ENCODE results near the gene EGFLAM.
A peak's percentile ranks its signal among the peaks of the same experiment; 100 is the strongest.

EGFLAM gene

DNA sequence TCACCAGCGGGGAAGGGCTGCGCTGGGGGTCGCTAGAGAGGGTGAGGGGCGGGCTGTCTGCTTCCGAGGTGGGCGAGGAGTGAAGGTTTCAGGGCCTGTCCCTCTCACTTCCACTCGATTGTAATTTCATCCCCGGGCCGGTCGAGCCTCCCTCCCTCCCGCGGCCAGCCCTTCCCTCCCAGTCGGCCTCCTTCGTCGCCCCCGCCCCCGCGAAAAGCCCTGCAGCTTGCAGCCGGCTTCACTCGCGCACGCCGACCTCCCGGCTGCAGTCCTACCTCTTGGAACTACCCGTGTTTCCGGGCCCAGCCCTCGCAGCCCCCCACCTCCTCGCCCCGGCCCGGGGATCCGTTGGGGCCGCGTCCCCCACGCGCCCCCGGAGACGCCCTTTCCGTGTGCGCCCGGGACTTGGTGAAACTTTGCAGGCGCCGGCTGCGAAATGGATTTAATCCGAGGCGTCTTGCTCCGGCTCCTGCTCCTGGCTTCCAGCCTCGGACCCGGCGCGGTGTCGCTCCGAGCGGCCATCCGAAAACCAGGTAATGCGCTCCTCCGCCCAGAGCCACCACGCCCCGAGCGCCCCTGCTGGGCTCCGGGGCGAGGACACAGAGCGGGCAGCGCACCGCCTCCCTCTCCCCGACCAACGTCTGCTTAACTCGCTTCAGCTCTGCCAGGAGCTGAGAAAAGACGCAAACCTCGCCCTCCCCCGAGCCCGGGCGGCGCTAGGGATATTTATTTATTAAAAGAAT lies at the start of gene EGFLAM:
TSS of gene EGFLAM (plus strand) at position 241 of the 743 bp plus-strand sequence. CDS start at position 437, 196 bp downstream.
- Histone ChIP-seq H3K27me3 (ENCODE audit: low read depth, low read length) (peaks cover 19% of the 10 kb centered on the region), H3K36me3 (ENCODE audit: control insufficient read depth in 1 of 2, insufficient read depth in 2 of 2, low read length in 2 of 2) (no peaks in the 10 kb centered on the region), H3K4me3 (ENCODE audit: low read depth in 1 of 2, low read length in 2 of 2) (peak within 1 kb of the TSS; percentile 26 to 89), H3K4me1 (ENCODE audit: control insufficient read depth in 1 of 2, insufficient read depth in 2 of 2, low read length in 2 of 2) (peaks cover 0 to 14% of the 10 kb centered on the region in 2 donors), H3K27ac (ENCODE audit: low read length) (no peak within 1 kb of the TSS), H3K9me3 (ENCODE audit: control insufficient read depth in 1 of 2, low read length in 2 of 2) (peaks cover 0 to 2% of the 10 kb centered on the region in 2 donors)

DNA sequence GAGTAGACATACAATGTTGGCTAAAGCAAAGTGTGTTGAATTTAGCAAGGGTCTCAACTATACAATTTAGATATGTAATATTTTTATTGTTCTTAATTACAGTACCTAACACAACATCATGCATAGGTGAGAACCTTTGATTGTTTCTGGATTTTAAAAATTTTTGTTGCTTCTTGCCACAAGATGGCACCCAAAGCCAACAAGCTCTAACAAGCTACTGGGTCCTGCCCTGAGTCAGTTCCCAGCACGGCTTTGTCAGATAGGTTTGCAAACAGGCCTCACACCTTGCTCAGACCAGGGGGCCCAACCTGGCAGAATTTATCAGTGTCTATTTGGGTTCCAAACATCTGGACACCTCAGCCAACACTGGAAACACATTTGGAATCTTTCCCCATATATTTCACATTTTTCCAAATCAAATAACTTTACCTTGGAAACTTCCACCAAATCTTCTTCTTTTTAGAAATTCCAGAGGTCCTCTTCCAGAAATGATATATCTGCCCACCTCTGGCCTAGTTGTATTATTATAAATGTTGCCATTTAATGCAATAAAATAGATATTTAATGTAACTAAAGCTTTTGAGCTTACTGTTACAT lies 49.5 kb upstream of the EGFLAM start:
- Histone ChIP-seq H3K27me3 (ENCODE audit: low read depth, low read length) (no peaks in the 10 kb centered on the region), H3K4me1 (ENCODE audit: control insufficient read depth in 1 of 2, insufficient read depth in 2 of 2, low read length in 2 of 2) (no peaks in the 10 kb centered on the region), H3K27ac (ENCODE audit: low read length) (no peak overlapping the region), H3K4me3 (ENCODE audit: low read depth in 1 of 2, low read length in 2 of 2) (no peak overlapping the region), H3K36me3 (ENCODE audit: control insufficient read depth in 1 of 2, insufficient read depth in 2 of 2, low read length in 2 of 2) (no peaks in the 10 kb centered on the region), H3K9me3 (ENCODE audit: control insufficient read depth in 1 of 2, low read length in 2 of 2) (no peaks in the 10 kb centered on the region)

DNA sequence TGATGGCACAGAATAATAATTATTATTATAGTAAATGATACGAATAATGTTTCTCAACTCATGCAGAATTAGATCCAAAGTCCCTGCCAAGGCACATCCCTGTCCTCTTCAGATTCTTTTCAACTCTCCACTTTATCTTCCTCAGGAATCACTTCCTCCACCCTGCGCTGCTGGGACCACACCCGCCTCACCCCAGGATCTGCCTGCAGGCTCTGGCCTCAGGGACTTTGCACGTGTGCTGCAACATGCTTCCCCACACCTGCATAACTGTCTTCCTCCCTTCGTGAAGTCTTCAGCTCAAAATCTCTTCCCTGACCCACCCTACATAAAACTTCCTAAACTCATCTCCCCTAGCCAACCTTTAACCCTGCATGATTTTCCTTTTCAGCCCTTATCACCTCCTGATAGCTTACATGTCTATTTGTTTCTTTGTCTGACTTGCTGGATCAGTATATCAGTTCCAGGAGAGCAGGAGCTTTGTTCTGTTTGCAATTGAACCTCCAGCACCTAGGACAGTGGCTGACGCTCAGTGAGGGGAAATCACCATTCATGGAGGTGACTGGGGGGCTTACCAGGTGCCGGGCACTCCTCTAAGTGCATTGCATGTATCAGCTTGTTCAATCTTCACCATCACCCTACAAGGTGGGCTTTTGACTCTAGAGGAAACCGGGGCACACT lies 47.5 kb upstream of the EGFLAM start:
- H3K36me3 ChIP-seq (ENCODE audit: control insufficient read depth in 1 of 2, insufficient read depth in 2 of 2, low read length in 2 of 2), result no peaks in the 10 kb centered on the region
- H3K27ac ChIP-seq (ENCODE audit: low read length), result no peak overlapping the region
- H3K9me3 ChIP-seq (ENCODE audit: control insufficient read depth in 1 of 2, low read length in 2 of 2), result no peaks in the 10 kb centered on the region
- no peaks in the 10 kb centered on the region for H3K4me1 ChIP-seq (ENCODE audit: control insufficient read depth in 1 of 2, insufficient read depth in 2 of 2, low read length in 2 of 2)
- no peaks in the 10 kb centered on the region for H3K27me3 ChIP-seq (ENCODE audit: low read depth, low read length)
- no peak overlapping the region for H3K4me3 ChIP-seq (ENCODE audit: low read depth in 1 of 2, low read length in 2 of 2)

DNA sequence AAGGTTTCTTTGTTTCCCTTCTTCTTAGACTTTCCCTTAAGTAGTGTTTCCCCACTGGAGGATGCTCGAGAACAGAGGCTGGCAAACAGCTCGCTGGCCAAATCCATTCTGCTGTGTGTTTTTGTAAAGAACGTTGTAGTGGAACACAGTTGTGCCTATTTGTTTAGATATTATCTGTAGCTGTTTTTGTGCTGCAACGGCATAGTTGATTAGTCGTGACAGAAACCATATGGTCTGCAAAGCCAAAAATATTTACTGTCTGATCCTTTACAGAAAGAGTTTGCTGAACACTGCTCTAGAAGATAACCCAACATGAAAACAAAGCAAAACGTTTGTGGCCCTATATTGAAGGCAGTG lies 47.0 kb upstream of the EGFLAM start:
- H3K27me3 ChIP-seq (ENCODE audit: low read depth, low read length), result no peaks in the 10 kb centered on the region
- no peaks in the 10 kb centered on the region for H3K9me3 ChIP-seq (ENCODE audit: control insufficient read depth in 1 of 2, low read length in 2 of 2)
- no peak overlapping the region for H3K4me3 ChIP-seq (ENCODE audit: low read depth in 1 of 2, low read length in 2 of 2)
- no peak overlapping the region for H3K27ac ChIP-seq (ENCODE audit: low read length)
- H3K4me1 ChIP-seq (ENCODE audit: control insufficient read depth in 1 of 2, insufficient read depth in 2 of 2, low read length in 2 of 2), result no peaks in the 10 kb centered on the region
- no peaks in the 10 kb centered on the region for H3K36me3 ChIP-seq (ENCODE audit: control insufficient read depth in 1 of 2, insufficient read depth in 2 of 2, low read length in 2 of 2)

DNA sequence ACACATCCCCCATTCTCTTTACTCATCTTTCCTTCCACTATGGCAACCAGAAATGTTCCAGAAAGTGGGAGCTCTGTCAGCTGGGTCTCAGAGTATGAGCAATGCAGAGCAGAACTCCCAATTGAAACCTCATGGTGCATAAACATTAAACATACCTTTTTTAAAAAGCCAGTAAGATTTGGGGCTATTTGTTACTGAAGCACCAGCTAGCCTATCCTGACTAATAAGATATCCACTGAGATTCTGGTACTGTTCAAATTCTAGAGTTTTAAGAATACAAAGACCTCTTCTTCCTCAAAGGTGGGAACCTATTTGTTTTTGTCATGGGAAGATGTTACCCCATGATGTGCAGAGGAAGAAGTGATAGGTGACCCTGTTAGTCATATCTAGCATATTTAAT lies 46.1 kb upstream of the EGFLAM start:
- H3K27me3 ChIP-seq (ENCODE audit: low read depth, low read length), result no peaks in the 10 kb centered on the region
- H3K27ac ChIP-seq (ENCODE audit: low read length), result no peak overlapping the region
- H3K9me3 ChIP-seq (ENCODE audit: control insufficient read depth in 1 of 2, low read length in 2 of 2), result no peaks in the 10 kb centered on the region
- H3K4me1 ChIP-seq (ENCODE audit: control insufficient read depth in 1 of 2, insufficient read depth in 2 of 2, low read length in 2 of 2), result no peaks in the 10 kb centered on the region
- H3K36me3 ChIP-seq (ENCODE audit: control insufficient read depth in 1 of 2, insufficient read depth in 2 of 2, low read length in 2 of 2), result no peaks in the 10 kb centered on the region
- no peak overlapping the region for H3K4me3 ChIP-seq (ENCODE audit: low read depth in 1 of 2, low read length in 2 of 2)

DNA sequence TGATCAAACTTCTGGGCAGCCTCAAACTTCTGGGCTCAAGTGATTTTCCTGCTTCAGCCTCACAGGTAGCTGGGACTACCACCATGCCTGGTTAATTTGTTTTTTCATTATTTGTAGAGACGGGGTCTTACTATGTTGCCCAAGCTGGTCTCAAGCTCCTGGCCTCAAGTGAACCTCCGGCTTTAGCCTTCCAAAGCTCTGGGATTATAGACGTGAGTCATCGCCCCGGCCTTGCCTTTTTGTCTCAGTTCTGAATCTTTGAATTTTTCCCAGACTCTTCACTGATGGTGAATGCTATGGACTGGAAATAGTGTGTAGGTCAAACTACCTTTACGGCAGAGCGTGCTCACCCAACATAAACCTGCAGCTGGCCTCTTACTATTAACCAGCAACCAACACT lies 32.3 kb upstream of the EGFLAM start:
- Histone ChIP-seq H3K27me3 (ENCODE audit: low read depth, low read length) (no peaks in the 10 kb centered on the region), H3K36me3 (ENCODE audit: control insufficient read depth in 1 of 2, insufficient read depth in 2 of 2, low read length in 2 of 2) (no peaks in the 10 kb centered on the region), H3K4me3 (ENCODE audit: low read depth in 1 of 2, low read length in 2 of 2) (no peak overlapping the region), H3K27ac (ENCODE audit: low read length) (no peak overlapping the region), H3K9me3 (ENCODE audit: control insufficient read depth in 1 of 2, low read length in 2 of 2) (no peaks in the 10 kb centered on the region), H3K4me1 (ENCODE audit: control insufficient read depth in 1 of 2, insufficient read depth in 2 of 2, low read length in 2 of 2) (no peaks in the 10 kb centered on the region)

DNA sequence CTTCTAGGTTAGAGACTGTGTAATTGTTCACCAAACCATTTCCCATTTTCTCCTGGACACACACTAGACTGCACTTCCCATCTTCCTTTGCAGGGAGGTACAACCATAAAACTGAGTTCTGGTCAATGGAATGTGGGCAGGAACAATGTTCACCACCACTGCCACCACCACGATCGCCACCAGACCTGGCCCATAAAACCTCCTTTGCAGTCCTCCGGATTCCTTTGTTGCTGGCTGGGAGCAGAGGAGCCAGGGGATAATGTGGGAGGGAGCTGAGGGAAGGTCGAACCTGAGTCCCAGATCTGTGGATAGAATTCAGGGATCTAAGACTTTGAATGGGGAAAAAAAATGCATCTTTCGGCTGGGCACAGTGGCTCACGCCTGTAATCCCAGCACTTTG lies 29.4 kb upstream of the EGFLAM start:
- no peaks in the 10 kb centered on the region for H3K4me1 ChIP-seq (ENCODE audit: control insufficient read depth in 1 of 2, insufficient read depth in 2 of 2, low read length in 2 of 2)
- no peak overlapping the region for H3K4me3 ChIP-seq (ENCODE audit: low read depth in 1 of 2, low read length in 2 of 2)
- no peaks in the 10 kb centered on the region for H3K27me3 ChIP-seq (ENCODE audit: low read depth, low read length)
- H3K9me3 ChIP-seq (ENCODE audit: control insufficient read depth in 1 of 2, low read length in 2 of 2), result no peaks in the 10 kb centered on the region
- H3K27ac ChIP-seq (ENCODE audit: low read length), result no peak overlapping the region
- H3K36me3 ChIP-seq (ENCODE audit: control insufficient read depth in 1 of 2, insufficient read depth in 2 of 2, low read length in 2 of 2), result no peaks in the 10 kb centered on the region

DNA sequence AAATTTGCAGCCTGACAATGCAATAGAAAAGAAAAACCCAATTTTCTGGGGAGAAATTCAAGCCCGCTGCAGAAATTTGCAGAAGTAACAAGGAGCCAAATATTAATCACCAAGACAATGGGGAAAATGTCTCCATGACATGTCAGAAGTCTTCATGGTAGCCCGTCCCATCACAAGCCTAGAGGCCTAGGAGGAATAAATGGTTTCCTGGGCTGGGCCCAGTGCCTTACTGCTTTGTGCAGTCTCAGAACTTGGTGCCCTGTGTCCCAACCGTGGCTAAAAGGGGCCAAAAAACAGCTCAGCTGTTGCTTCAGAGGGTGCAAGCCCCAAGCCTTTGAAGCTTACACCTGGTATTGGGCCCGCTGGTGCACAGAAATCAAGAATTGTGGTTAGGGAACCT lies 23.6 kb upstream of the EGFLAM start:
- H3K36me3 ChIP-seq (ENCODE audit: control insufficient read depth in 1 of 2, insufficient read depth in 2 of 2, low read length in 2 of 2), result no peaks in the 10 kb centered on the region
- peaks cover 0 to 3% of the 10 kb centered on the region in 2 donors for H3K9me3 ChIP-seq (ENCODE audit: control insufficient read depth in 1 of 2, low read length in 2 of 2)
- no peak overlapping the region for H3K27ac ChIP-seq (ENCODE audit: low read length)
- H3K27me3 ChIP-seq (ENCODE audit: low read depth, low read length), result no peaks in the 10 kb centered on the region
- no peak overlapping the region for H3K4me3 ChIP-seq (ENCODE audit: low read depth in 1 of 2, low read length in 2 of 2)
- H3K4me1 ChIP-seq (ENCODE audit: control insufficient read depth in 1 of 2, insufficient read depth in 2 of 2, low read length in 2 of 2), result peaks cover 0 to 4% of the 10 kb centered on the region in 2 donors

DNA sequence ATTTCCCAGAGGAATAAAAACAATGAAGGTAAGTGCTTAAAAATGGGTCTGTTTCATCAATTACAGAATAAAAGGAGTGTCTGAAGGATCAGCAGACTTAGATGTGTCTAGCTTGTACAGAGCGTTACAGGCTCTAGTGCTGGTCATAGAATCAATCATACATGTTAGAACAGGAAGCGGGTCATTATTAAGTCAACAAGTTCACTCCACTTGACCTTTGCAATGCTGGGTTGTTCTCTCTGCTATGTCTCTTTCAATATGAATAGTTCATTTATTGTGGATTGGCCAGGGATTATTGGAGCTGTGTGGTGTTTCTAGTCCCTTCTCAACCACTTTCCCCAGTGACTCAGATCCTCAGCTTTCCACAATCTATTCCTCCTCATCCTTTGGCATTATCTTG lies 20.7 kb upstream of the EGFLAM start:
- Histone ChIP-seq H3K27me3 (ENCODE audit: low read depth, low read length) (no peaks in the 10 kb centered on the region), H3K9me3 (ENCODE audit: control insufficient read depth in 1 of 2, low read length in 2 of 2) (peaks cover 0 to 3% of the 10 kb centered on the region in 2 donors), H3K36me3 (ENCODE audit: control insufficient read depth in 1 of 2, insufficient read depth in 2 of 2, low read length in 2 of 2) (no peaks in the 10 kb centered on the region), H3K4me1 (ENCODE audit: control insufficient read depth in 1 of 2, insufficient read depth in 2 of 2, low read length in 2 of 2) (peaks cover 0 to 4% of the 10 kb centered on the region in 2 donors), H3K27ac (ENCODE audit: low read length) (no peak overlapping the region), H3K4me3 (ENCODE audit: low read depth in 1 of 2, low read length in 2 of 2) (no peak overlapping the region)

DNA sequence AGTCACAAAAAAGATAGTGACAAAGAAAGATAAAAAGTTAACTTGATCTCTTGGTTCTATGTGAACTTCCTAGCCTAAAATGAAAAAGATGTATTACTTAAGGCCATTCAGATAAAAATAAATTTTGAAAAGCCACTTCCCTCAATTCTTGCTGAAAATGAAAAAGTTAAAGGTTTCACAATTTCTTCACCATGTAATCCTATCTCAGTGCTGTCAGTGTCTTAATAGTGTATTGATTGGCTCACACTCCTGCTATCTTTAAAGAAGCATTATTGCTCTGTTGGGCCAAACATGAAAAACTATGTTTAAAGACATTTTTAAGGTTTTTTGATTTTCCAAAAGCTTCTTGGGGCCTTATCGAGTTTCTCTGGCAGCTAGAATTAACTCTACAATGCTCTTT lies 18.1 kb upstream of the EGFLAM start:
- no peaks in the 10 kb centered on the region for H3K27me3 ChIP-seq (ENCODE audit: low read depth, low read length)
- no peaks in the 10 kb centered on the region for H3K9me3 ChIP-seq (ENCODE audit: control insufficient read depth in 1 of 2, low read length in 2 of 2)
- no peaks in the 10 kb centered on the region for H3K36me3 ChIP-seq (ENCODE audit: control insufficient read depth in 1 of 2, insufficient read depth in 2 of 2, low read length in 2 of 2)
- H3K4me1 ChIP-seq (ENCODE audit: control insufficient read depth in 1 of 2, insufficient read depth in 2 of 2, low read length in 2 of 2), result peaks cover 0 to 4% of the 10 kb centered on the region in 2 donors
- H3K4me3 ChIP-seq (ENCODE audit: low read depth in 1 of 2, low read length in 2 of 2), result no peak overlapping the region
- no peak overlapping the region for H3K27ac ChIP-seq (ENCODE audit: low read length)

DNA sequence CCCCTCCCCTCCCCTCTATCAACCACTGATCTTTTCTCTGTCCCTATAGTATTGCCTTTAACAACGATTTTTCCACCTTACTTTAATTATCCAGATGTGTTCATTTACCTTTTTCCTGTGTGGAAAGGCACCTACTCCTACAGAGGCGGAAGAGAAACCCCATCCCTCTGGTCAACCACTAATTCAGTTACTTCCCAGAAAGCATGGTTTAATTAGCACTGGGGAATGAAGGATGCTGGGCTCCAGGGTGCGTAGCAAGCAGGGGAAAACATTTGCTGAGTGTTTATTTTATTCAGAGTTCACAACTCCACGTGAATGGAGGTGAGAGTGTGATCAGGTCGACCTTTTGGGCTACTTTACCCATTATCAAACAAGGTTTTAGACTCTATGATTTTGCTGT lies 16.7 kb upstream of the EGFLAM start:
- no peaks in the 10 kb centered on the region for H3K9me3 ChIP-seq (ENCODE audit: control insufficient read depth in 1 of 2, low read length in 2 of 2)
- H3K27ac ChIP-seq (ENCODE audit: low read length), result no peak overlapping the region
- H3K36me3 ChIP-seq (ENCODE audit: control insufficient read depth in 1 of 2, insufficient read depth in 2 of 2, low read length in 2 of 2), result no peaks in the 10 kb centered on the region
- no peak overlapping the region for H3K4me3 ChIP-seq (ENCODE audit: low read depth in 1 of 2, low read length in 2 of 2)
- peaks cover 0 to 4% of the 10 kb centered on the region in 2 donors for H3K4me1 ChIP-seq (ENCODE audit: control insufficient read depth in 1 of 2, insufficient read depth in 2 of 2, low read length in 2 of 2)
- H3K27me3 ChIP-seq (ENCODE audit: low read depth, low read length), result no peaks in the 10 kb centered on the region

Measured in muscle layer of duodenum (tissue), 2 donors.